HG03571 (cell line): ENCODE results near the gene VWF.
"Not testable (repeated sequence)": the region's sequence is repeated elsewhere in the genome, so short reads cannot be mapped to it uniquely, and the experiment has no call there.

Experiments used
- ATAC-seq: cut with Tn5 transposase; IDR thresholded peaks from one replicate; pipeline ENCODE4 v1.9.1; 2021; ENCODE audit not compliant: unreplicated experiment

The VWF gene

GRCh38 chr12:6124411-6125309, at the start of gene VWF:
TSS of gene VWF (minus strand) at chr12:6124670. CDS start at chr12:6123196, 1,474 bp downstream.
- no peak for ATAC-seq

- ATAC-seq: no peak
Observed at GRCh38 chr12:6172862-6173261, 48.4 kb upstream of the VWF start.

- ATAC-seq: no peak
Observed at GRCh38 chr12:6172086-6172485, 47.6 kb upstream of the VWF start.

- no peak for ATAC-seq
Observed at GRCh38 chr12:6171409-6172015, 47.0 kb upstream of the VWF start.

- ATAC-seq: peak; percentile 61
Observed at GRCh38 chr12:6167327-6168280, 43.1 kb upstream of the VWF start.

- no peak for ATAC-seq
Observed at GRCh38 chr12:6166808-6167207, 42.3 kb upstream of the VWF start.

- no peak for ATAC-seq
Observed at GRCh38 chr12:6165395-6165794, 40.9 kb upstream of the VWF start.

- no peak for ATAC-seq
Observed at GRCh38 chr12:6163416-6164060, 39.1 kb upstream of the VWF start.

- ATAC-seq: no peak
Observed at GRCh38 chr12:6161124-6161882, 36.8 kb upstream of the VWF start.

- ATAC-seq: not testable (repeated sequence)
Observed at GRCh38 chr12:6160049-6160649, 35.7 kb upstream of the VWF start.

GRCh38 chr12:6159166-6160011, 34.9 kb upstream of the VWF start:
- ATAC-seq: not testable (repeated sequence)

- ATAC-seq: no peak
Observed at GRCh38 chr12:6158749-6159148, 34.3 kb upstream of the VWF start.

GRCh38 chr12:6158255-6158654, 33.8 kb upstream of the VWF start:
- no peak for ATAC-seq

GRCh38 chr12:6157482-6157881, 33.0 kb upstream of the VWF start:
- no peak for ATAC-seq

GRCh38 chr12:6154730-6155459, 30.4 kb upstream of the VWF start:
- ATAC-seq: no peak

- not testable (repeated sequence) for ATAC-seq
Observed at GRCh38 chr12:6148722-6149121, 24.3 kb upstream of the VWF start.

GRCh38 chr12:6148061-6148460, 23.6 kb upstream of the VWF start:
- no peak for ATAC-seq

- ATAC-seq: no peak
Observed at GRCh38 chr12:6146951-6147350, 22.5 kb upstream of the VWF start.
